Measurements from ENCODE around the gene SPATA6L.

DNA sequence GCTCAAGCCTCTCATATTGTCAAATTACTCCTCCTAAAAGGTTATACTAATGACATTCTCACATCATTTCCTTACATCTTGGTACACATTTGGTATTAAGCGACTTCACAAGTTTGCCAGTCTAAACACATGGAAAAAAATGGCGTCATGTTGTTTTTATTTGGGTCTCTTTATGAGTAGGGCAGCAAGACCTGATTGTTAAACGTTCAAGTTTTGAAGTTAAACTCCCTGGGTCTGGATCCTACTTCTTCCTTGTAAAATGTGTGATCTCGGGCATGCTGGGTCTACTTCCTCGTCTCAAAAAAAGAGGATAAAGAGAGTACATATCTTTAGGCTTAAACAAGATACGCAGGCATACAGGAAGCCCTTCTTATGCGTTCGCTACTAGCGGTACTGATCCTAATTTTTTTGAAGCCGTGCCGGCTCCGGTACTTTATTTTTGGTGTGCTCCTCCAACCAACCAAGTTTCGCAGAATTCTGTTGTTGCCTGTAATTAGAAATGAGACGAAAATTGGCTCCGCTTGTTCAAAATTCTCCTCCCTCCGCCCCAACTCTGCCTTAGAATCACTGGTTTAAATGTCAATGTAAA is 12.5 kb upstream of the SPATA6L start:
- TF ChIP-seq, protein P1, sequence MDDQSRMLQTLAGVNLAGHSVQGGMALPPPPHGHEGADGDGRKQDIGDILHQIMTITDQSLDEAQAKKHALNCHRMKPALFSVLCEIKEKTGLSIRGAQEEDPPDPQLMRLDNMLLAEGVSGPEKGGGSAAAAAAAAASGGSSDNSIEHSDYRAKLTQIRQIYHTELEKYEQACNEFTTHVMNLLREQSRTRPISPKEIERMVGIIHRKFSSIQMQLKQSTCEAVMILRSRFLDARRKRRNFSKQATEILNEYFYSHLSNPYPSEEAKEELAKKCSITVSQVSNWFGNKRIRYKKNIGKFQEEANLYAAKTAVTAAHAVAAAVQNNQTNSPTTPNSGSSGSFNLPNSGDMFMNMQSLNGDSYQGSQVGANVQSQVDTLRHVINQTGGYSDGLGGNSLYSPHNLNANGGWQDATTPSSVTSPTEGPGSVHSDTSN (IDR thresholded peaks at IDR 0.05; ENCODE audit: insufficient replicate concordance, low read depth, low read length), result no peak
- TF ChIP-seq BHLHE40 (IDR thresholded peaks at IDR 0.05; ENCODE audit: borderline replicate concordance in 1 of 2, low read depth in 2 of 2, low read length in 1 of 2) (no peak), FOXM1 (IDR thresholded peaks at IDR 0.05; ENCODE audit: low read depth, low read length) (no peak), STAT3 (IDR thresholded peaks at IDR 0.05; ENCODE audit: low read depth, low read length) (no peak), NR2C2 (IDR thresholded peaks at IDR 0.05; ENCODE audit: borderline replicate concordance, control insufficient read depth, insufficient read length, low read depth) (no peak), NR2F1 (conservative IDR thresholded peaks at IDR 0.05) (no peak), RAD51 (IDR thresholded peaks at IDR 0.05) (no peak), RAD21 (IDR thresholded peaks at IDR 0.05; ENCODE audit: insufficient read depth, low read depth, low read length) (no peak)
- TF ChIP-seq, protein P2, sequence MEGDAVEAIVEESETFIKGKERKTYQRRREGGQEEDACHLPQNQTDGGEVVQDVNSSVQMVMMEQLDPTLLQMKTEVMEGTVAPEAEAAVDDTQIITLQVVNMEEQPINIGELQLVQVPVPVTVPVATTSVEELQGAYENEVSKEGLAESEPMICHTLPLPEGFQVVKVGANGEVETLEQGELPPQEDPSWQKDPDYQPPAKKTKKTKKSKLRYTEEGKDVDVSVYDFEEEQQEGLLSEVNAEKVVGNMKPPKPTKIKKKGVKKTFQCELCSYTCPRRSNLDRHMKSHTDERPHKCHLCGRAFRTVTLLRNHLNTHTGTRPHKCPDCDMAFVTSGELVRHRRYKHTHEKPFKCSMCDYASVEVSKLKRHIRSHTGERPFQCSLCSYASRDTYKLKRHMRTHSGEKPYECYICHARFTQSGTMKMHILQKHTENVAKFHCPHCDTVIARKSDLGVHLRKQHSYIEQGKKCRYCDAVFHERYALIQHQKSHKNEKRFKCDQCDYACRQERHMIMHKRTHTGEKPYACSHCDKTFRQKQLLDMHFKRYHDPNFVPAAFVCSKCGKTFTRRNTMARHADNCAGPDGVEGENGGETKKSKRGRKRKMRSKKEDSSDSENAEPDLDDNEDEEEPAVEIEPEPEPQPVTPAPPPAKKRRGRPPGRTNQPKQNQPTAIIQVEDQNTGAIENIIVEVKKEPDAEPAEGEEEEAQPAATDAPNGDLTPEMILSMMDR (IDR thresholded peaks at IDR 0.05 in 2 of 3, conservative IDR thresholded peaks at IDR 0.05 in 1 of 3; ENCODE audit: control insufficient read depth in 2 of 3, extremely low read depth in 1 of 3, insufficient read depth in 1 of 3, low read depth in 3 of 3, low read length in 3 of 3), result no peak

All from GM12878 (cell line).